H1 (cell line): ENCODE results near the gene STRA8. TPM values are rescaled to one million over a fixed set of nuclear protein-coding genes. Genes with fewer than 3 reads are reported as not detected.

ENCODE experiments used
- CREB1 ChIP-seq: IDR thresholded peaks from 2 replicates; pipeline ENCODE4 v1.6.1; 2012; ENCODE audit warnings: inconsistent platforms
- EP300 ChIP-seq, 2 experiments: IDR thresholded peaks; 1 replicate in 1 of 2; 2 replicates in 1 of 2; pipeline ENCODE4 v1.6.1; 2011 to 2012; ENCODE audit warnings: low read depth in 2 of 2, low read length in 2 of 2, mild to moderate bottlenecking in 2 of 2, borderline replicate concordance in 1 of 2, inconsistent platforms in 1 of 2, moderate library complexity in 1 of 2
- FOSL1 ChIP-seq: IDR thresholded peaks from 2 replicates; pipeline ENCODE4 v1.6.1; 2011; ENCODE audit warnings: mild to moderate bottlenecking, low read depth, low read length, moderate library complexity; ENCODE audit not compliant: insufficient read depth
- KDM4A ChIP-seq: IDR thresholded peaks from one replicate; pipeline ENCODE4 v1.7.1; 2012; ENCODE audit warnings: low read depth, mild to moderate bottlenecking, moderate library complexity, low read length, inconsistent platforms; ENCODE audit not compliant: severe bottlenecking
- PHF8 ChIP-seq: fragments of 200-600 bp; sonication (generic); conservative IDR thresholded peaks from 2 replicates; pipeline ENCODE4 v1.7.1; 2012; ENCODE audit warnings: low read depth, mild to moderate bottlenecking, inconsistent platforms, low read length, moderate library complexity
- USF2 ChIP-seq: IDR thresholded peaks from 2 replicates; pipeline ENCODE4 v1.6.1; 2011; ENCODE audit warnings: low read length, improper control_type of control experiment
- polyA plus RNA-seq, 7 experiments: library from polyadenylated mRNA; depleted of rRNA in 3 of 7; stranded (reverse) in 5 of 7; unstranded in 2 of 7; fragments of >200 nt in 5 of 7; fragments of 200-250 nt in 2 of 7; gene quantifications; 1 replicate in 5 of 7; 2 replicates in 1 of 7; 4 replicates in 1 of 7; pipeline versions ENCODE4 v1.2.1 to v1.2.3, GENCODE V29; 2011 to 2013; ENCODE audit warnings: missing spikeins in 2 of 7, mixed read lengths in 2 of 7
- total RNA-seq: library from RNA; stranded (reverse); fragmentation: NEBNext Ultra II Directional; extraction: Animal tissue kit (Norgen Biotek cat#: 25700); gene quantifications from 2 replicates; pipeline ENCODE4 v1.2.1, GENCODE V29; 2021
- TF ChIP-seq, protein P1 (sequence below), 3 experiments: IDR thresholded peaks; 1 replicate in 2 of 3; 2 replicates in 1 of 3; pipeline versions ENCODE4 v1.5.1 to v1.6.1; 2011; ENCODE audit warnings: low read length in 3 of 3, mild to moderate bottlenecking in 3 of 3, inconsistent platforms in 2 of 3, low read depth in 1 of 3, moderate library complexity in 1 of 3; ENCODE audit not compliant: insufficient read depth in 1 of 3; ENCODE audit errors: control extremely low read depth in 1 of 3

Gene STRA8
- total and polyA plus RNA-seq, 2 of the 8 experiments (the other 6 are each of a cell fraction or from before 2014, with no cell fraction given), result not detected

DNA sequence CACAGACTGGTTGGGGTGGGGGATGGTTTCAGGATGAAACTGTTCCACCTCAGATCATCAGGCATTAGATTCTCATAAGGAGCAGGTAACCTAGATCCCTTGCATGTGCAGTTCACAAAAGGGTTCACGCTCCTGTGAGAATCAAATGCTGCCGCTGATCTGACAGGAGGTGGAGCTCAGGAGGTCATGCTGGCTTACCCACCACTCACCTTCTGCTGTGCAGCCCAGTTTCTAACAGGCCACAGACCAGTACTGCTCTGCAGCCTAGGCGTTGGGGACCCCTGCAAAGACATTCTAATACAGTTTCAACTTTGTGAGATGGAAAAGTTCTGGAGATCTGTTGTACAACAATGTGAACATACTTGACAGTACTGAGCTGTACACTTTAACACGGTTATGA is 39.9 kb downstream of the STRA8 start (continued):
- no peak for TF ChIP-seq USF2
- no peak for TF ChIP-seq KDM4A
- no peak for TF ChIP-seq CREB1
- TF ChIP-seq EP300 (IDR thresholded peaks at IDR 0.05; ENCODE audit: borderline replicate concordance in 1 of 2, low read depth in 2 of 2, low read length in 2 of 2), result no peak
- TF ChIP-seq, protein P1, sequence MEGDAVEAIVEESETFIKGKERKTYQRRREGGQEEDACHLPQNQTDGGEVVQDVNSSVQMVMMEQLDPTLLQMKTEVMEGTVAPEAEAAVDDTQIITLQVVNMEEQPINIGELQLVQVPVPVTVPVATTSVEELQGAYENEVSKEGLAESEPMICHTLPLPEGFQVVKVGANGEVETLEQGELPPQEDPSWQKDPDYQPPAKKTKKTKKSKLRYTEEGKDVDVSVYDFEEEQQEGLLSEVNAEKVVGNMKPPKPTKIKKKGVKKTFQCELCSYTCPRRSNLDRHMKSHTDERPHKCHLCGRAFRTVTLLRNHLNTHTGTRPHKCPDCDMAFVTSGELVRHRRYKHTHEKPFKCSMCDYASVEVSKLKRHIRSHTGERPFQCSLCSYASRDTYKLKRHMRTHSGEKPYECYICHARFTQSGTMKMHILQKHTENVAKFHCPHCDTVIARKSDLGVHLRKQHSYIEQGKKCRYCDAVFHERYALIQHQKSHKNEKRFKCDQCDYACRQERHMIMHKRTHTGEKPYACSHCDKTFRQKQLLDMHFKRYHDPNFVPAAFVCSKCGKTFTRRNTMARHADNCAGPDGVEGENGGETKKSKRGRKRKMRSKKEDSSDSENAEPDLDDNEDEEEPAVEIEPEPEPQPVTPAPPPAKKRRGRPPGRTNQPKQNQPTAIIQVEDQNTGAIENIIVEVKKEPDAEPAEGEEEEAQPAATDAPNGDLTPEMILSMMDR (IDR thresholded peaks at IDR 0.05; ENCODE audit: control extremely low read depth in 1 of 3, insufficient read depth in 1 of 3, low read depth in 1 of 3, low read length in 3 of 3), result no peak
- no peak for TF ChIP-seq FOSL1
- no peak for TF ChIP-seq PHF8
